ENCODE results near the gene FAXC.

DNA sequence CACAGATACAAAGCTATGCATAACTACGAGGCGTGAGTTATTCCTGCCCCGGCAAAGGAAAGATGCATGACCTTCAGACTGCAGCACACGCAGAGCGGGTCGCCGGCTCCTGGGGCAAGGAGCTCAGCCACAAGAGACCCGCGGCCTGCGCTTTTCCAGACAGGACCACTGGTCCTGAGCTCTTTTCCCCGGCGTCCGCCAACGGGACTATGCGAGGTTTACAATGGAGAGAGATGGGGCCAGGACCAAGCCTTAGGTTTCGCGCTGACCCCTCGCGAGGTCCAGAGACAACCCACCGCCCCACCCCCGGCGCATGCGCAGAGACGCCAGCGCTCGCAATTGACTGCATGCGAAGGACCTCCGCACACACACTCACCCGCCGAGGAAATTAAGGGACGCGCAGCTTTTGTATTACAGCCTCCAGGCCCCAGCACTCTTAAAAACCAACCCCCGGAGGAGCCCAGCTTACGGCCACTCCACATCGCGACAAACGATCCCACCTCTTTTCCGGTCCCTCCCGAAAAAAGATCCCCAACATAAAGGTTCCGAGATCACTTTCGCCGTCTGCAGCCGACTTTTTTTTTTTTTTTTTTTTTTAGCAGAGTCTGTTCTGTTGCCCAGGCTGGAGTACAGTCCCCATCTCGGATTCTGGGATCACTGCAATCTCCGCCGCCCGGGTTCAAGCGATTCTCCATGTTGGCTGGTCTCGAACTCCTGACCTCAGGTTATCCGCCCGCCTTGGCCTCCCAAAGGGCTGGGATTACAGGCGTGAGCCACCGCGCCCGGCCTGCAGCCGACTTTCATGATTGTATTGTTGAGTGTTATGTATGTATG is 44.4 kb upstream of the FAXC start, which contains the start of gene COQ3:
- TF ChIP-seq, protein P1, sequence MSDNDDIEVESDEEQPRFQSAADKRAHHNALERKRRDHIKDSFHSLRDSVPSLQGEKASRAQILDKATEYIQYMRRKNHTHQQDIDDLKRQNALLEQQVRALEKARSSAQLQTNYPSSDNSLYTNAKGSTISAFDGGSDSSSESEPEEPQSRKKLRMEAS (IDR thresholded peaks at IDR 0.05; ENCODE audit: insufficient read depth, insufficient read length): no peak
- TF ChIP-seq, protein P2, sequence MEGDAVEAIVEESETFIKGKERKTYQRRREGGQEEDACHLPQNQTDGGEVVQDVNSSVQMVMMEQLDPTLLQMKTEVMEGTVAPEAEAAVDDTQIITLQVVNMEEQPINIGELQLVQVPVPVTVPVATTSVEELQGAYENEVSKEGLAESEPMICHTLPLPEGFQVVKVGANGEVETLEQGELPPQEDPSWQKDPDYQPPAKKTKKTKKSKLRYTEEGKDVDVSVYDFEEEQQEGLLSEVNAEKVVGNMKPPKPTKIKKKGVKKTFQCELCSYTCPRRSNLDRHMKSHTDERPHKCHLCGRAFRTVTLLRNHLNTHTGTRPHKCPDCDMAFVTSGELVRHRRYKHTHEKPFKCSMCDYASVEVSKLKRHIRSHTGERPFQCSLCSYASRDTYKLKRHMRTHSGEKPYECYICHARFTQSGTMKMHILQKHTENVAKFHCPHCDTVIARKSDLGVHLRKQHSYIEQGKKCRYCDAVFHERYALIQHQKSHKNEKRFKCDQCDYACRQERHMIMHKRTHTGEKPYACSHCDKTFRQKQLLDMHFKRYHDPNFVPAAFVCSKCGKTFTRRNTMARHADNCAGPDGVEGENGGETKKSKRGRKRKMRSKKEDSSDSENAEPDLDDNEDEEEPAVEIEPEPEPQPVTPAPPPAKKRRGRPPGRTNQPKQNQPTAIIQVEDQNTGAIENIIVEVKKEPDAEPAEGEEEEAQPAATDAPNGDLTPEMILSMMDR (IDR thresholded peaks at IDR 0.05; ENCODE audit: extremely low read depth in 1 of 2, insufficient read depth in 1 of 2, low read depth in 1 of 2, low read length in 2 of 2): no peak
- TF ChIP-seq POLR2A (IDR thresholded peaks at IDR 0.05; ENCODE audit: low read depth, low read length): peak; percentile 73
- TF ChIP-seq POLR2AphosphoS5 (IDR thresholded peaks at IDR 0.05; ENCODE audit: insufficient read depth, low read depth, low read length): peak; percentile 57
- no peak for TF ChIP-seq EZH2 (IDR thresholded peaks at IDR 0.05; ENCODE audit: borderline replicate concordance, low read depth, low read length, severe bottlenecking)
- no peak for TF ChIP-seq GATA2 (IDR thresholded peaks at IDR 0.05; ENCODE audit: insufficient read depth, insufficient read length, low read depth, low read length)
- no peak for TF ChIP-seq FOS (IDR thresholded peaks at IDR 0.05; ENCODE audit: borderline replicate concordance, insufficient read depth, low read length)
- TF ChIP-seq MYC (IDR thresholded peaks at IDR 0.05; ENCODE audit: low read depth, low read length): no peak
- no peak for TF ChIP-seq JUN (IDR thresholded peaks at IDR 0.05; ENCODE audit: borderline replicate concordance, insufficient read depth, insufficient read length, low read depth)

Data from endothelial cell of umbilical vein (primary cell).